Ramos (cell line): Measurements from ENCODE around the gene RBM20.

Source experiments
- in situ Hi-C: fragments of 300-500 bp; cut with MboI; formaldehyde crosslinking; loops from one replicate; pipeline ENCODE4 v1.14.3; 2022; ENCODE audit warnings: low sequenced_read_pairs; ENCODE audit not compliant: unreplicated experiment

Gene RBM20

DNA sequence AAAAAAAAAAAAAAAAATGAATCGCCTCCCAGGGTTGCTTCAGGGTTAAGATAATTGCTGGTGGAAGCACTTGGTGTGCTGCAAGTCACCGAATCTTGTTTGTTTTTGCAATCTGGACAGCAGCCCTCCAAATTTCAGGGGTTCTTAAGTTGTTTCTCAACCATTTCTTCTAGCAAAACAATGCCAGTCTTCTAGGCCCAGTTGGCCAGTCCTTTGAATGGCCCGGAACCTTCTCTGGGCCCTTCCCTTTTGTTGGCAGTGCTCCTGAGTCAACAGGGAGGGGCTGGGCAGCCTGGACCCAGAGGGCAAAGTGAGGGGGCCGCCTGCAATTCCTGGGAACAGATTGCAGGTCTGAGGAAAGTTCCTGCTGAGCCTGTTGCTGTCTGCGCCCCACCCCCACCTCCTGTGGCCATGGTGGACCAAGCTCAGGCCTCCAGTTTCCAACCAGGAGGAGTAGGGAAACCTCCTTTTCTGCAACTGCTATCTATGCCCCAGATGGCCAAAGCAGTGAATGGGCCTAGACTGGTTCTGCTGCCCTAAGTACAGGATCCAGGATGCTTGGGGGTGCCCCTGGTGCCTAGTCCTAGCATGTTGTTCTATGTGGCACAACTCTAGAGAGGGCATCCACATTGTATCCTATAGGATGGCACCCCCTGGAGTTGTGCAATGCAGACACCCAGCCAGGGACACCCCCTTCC, 196.2 kb downstream of the RBM20 start:
- in situ Hi-C loops: no loop called here

DNA sequence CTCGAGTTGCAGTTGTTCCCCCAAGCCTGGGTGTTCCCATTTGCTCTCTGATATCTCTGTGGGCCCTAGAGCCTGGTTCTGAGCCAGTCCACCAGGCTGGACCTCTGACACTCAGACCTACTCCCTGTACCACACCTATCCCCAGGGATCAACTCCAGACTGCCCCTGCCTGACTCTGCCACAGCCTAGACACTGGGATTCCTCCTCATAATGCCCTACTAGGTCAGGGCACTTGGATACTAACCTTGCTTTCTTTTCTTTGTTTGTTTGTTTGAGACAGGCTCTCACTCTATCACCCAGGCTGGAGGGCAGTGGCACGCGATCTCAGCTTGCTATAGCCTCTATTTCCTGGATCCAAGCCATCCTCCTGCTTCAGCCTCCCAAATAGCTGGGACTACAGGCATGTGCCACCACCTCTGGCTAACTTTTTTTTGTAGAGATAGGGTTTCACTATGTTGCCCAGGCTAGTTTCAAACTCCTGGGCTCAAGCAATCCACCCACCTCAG, 196.8 kb downstream of the RBM20 start:
- in situ Hi-C loops: no loop called here

DNA sequence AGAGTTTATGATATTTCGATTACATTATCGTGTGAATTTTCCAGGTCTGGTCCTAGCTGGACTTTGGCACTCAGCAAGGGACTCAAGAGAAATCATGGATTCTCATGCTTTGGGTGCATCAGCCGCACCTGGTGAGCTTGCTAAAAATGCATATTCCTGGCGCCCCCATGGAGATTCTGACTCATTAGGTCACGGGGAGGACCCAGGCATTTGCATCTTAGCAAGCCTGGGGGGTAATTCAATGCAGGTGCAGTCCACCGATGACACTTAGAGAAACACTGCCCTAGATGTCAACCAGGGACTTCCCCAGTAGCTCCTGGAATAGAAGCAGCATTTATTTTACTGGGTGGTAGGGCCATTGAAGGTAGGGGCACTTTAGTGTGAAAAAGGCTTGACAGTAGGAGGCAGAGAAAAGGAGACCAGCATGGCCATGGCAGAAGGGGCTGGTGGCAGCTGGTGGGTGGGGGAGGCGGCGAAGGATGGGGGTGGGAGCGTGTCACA, 197.7 kb downstream of the RBM20 start:
- in situ Hi-C loops: no loop called here

DNA sequence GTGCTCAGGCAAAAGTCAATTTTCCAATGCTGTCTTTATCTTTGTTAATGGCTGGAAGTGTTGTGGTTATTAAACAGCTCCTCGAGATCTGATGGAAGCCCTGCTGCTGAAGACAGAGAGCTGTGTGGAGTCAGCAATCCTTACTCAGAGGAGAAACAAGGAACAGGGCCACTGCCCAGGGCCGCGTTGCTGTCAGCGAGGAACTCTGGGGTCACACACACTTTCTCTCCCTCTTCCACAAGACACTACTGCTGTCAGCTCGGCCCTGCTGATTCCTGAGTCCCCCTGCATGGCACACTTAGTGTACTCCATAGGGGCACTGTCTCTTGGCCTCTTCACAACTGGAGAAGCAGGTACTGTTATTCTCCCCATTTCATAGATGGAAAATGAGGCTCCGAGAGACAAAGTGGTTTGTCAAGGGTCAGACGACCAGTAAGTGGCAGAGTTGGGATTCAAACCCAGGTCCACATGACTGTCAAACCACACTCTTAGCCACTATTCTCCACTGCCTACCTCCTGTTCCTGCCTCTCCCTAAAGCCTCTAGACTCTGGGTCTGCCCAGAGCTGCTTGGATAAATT, 198.3 kb downstream of the RBM20 start:
- in situ Hi-C loops: no loop called here

- in situ Hi-C loops: no loop called here
Observed at GRCh38 chr10:110843031-110843430, 198.9 kb downstream of the RBM20 start.

- in situ Hi-C loops: no loop called here
Observed at GRCh38 chr10:110843796-110844616, 199.9 kb downstream of the RBM20 start.

- in situ Hi-C loops: no loop called here
Observed at GRCh38 chr10:110844617-110844881, 200.4 kb downstream of the RBM20 start.

DNA sequence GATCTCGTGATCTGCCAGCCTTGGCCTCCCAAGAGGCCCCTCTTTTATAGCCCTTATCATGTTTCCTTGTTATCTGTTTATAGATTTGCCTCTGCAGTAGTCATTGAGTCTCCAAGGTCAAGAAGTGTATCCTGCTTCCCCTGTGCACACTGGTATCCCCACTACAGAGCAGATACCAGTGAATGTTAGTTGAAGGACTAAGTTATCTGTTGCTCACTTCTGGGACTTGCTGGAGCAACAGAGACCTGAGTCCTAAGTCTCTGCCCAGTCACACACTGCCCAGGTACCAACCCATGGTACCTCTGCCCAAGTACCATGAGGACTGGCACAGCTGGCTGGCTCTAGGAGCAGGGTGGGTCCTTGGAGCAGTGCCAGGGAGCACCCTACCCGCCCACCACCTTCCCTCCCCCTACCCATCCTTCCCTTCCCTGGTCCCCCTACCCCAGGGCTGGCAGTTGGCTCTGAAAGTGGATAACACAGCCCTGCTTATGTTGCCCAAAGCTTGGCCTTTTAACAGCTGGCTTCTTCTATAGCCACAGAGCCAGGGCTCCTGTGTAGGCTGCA, 201.1 kb downstream of the RBM20 start:
- in situ Hi-C loops: no loop called here

DNA sequence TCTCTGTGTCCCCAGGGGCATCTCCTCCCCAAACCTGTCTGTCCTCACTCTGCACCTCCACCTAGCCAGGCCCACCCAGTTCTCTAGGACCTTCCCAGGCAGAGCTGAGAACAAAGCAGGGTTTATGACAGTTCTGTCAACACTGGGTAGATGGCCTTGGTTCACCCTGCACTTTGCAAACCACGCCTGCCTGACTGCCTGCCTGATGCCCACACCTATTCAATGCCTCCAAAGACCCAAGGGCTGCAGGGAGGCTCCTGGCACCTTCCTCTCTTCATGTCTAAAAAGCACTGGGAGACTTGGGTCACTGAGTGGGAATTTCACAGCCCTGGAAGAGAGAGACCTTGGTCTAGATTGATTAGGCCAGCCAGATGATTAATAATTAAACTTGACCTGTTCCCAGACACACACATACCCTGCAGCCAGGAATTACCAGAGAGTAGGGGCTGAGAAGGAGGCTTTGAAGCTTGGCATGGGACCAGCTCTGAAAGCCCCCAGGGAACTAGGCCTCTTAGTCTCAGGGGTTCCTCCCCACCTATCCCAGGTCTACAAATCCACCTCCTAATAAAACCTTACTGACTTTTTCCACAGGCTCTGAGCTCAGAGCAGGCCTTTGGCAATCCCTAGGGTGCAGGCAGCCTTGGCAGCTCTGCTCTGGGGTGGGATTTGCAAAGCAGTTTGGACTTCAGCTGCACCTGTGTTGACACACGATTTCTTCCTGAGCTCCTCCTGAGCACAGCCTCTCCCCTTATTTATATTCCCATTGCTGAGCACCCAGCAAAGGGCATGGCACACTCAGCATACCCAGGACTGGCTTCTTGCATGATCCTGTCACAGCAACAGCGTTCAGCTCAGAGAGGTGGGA, 201.9 kb downstream of the RBM20 start:
- in situ Hi-C loops: no loop called here

GRCh38 chr10:110847374-110847773, 203.2 kb downstream of the RBM20 start:
- in situ Hi-C loops: no loop called here

DNA sequence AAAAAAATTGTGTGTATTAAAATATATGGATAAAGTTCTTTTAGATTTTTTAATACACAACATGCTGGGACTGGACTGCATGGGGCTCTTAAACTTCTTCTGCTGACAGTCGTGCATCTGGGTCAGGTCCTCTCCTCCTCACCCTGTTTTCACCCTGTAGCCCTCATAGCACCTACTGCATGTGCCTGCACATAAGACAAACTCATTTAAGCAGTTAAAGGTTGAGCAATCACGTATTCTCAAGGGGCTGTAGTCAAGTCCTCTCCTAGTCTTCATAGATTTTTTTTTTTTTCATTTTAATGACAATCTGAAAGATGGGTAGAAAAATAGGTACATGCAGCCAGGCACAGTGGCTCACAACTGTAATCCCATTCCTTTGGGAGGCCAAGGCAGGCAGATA, 204.0 kb downstream of the RBM20 start:
- in situ Hi-C loops: no loop called here

DNA sequence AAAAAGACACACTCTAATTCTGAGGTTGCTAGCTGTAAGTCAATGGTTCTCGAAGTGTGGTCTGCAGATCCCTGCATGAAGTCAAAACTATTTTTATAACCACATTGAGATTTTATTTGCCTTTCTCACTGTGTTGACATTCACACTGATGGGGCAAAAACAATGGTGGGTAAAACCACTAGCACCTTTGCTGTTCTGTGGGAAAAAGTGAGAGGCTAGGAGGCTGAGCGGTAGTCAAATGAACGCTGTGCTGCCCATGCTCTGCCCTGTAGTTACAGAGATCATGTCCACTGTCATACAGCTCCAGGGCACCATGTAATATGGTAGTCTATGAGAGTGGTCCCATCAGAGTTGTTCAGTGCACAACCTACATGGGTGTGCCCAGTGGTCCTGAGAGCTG, 206.0 kb downstream of the RBM20 start:
- in situ Hi-C loops: loop anchor here (25.0 kb wide), 1 partner anchor 938 kb away; the partner anchor contains the start of gene XPNPEP1

DNA sequence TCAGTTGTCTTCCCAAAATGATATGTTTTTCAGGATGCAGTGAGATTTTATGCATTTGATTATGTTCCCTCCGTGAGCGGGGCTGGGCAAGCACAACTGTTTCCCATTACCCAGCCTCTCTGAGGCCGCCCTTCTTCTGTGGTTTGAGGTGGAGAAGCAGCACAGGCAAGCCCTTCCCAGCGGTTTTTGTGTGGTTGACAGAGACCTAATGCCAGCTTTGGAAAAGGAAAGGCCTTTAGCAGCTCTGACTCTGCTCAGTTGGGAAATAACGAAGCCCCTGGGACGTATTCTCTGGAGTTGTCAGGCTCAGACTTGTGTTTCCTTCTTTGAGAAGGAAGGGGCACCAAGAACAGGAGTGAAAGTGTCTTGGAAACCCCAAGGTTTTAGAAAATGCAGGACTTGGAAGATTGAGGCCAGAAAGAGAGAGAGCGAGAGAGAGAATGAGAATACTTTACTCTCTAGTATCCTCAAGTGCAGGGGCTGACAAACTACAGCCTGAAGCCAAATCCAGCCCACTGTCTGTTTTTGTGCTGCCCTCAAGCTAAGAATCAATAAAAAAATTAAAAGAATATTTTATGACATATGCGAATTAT, 207.0 kb downstream of the RBM20 start:
- in situ Hi-C loops: loop anchor here (25.0 kb wide), 1 partner anchor 939 kb away; the partner anchor contains the start of gene XPNPEP1

- in situ Hi-C loops: loop anchor here (25.0 kb wide), 1 partner anchor 940 kb away; the partner anchor contains the start of gene XPNPEP1
Observed at GRCh38 chr10:110852255-110852896, 208.2 kb downstream of the RBM20 start.

- in situ Hi-C loops: loop anchor here (25.0 kb wide), 1 partner anchor 941 kb away; the partner anchor contains the start of gene XPNPEP1
Observed at GRCh38 chr10:110852947-110853346, 208.8 kb downstream of the RBM20 start.

DNA sequence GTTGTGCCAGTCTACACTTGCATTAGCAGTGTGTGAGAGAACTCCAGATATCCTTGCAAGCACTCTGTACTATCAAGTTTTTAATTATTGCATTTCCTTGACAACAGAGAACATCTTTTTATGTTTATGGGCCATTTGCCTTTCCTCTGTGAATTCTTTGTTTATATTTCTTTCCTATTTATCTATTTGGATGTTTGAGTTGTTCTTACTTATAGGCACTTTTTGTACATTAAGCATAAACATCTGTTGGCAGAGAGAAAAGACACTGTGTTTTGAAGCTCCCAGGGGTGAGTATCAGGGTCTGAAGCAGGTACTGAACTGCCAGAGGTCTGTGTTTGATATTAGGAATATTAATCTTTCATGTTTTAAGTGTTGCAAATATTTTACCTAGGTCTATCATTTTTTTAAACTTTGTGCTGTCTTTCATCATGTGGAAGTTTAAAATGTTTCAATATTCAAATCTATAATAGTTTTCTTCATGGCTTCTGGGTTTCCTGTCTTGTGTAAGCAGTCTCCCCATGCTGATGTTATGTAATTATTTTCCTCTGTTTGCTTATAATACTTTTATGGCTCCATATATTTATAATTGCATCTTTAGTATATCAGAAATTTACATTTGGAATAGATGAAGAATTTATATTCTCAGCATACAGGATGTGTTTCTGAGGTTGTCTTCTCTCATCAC, 209.9 kb downstream of the RBM20 start:
- in situ Hi-C loops: loop anchor here (25.0 kb wide), 1 partner anchor 942 kb away; the partner anchor contains the start of gene XPNPEP1

GRCh38 chr10:110857265-110858171, 213.4 kb downstream of the RBM20 start:
- in situ Hi-C loops: loop anchor here (25.0 kb wide), 1 partner anchor 945 kb away; the partner anchor contains the start of gene XPNPEP1
